ENCODE data around the gene RSBN1.

DNA sequence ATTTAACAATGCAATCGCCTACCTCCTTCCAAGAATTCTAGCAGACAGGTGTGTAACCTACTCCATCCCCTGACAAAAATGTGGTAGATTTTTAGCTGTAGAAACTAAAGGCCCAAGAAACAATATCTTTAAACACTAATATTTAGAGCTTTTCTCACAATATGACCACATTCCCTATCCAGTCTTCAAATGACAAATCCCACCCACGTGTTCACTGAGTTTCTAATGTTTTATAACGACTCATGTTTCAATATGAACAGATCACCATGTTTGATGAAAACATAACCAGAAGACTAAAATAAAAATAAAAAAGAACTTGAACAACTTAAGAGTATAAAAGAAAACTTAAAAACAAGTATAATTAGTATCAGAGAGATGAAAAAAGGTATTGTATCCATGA lies 24.6 kb downstream of the RSBN1 start:
- no peak for TF ChIP-seq EZH2 (IDR thresholded peaks at IDR 0.05)
- TF ChIP-seq POLR2AphosphoS5 (IDR thresholded peaks at IDR 0.05; ENCODE audit: borderline replicate concordance, low read depth, low read length), result no peak
